A549 (cell line): ENCODE results near the gene SNAP91.

Source experiments
- CHD2 ChIP-seq: fragments of 150-350 bp; IDR thresholded peaks from 2 replicates; pipeline ENCODE4 v1.6.1; 2014; ENCODE audit warnings: low read length; ENCODE audit not compliant: partially characterized antibody
- CTCF ChIP-seq: fragments of >200 bp; sonication (Bioruptor Twin); formaldehyde crosslinking; IDR thresholded peaks from 3 replicates; pipeline ENCODE4 v1.5.1; 2016
- ELK1 ChIP-seq: fragments of 150-350 bp; IDR thresholded peaks from 2 replicates; pipeline ENCODE4 v1.6.1; 2014; ENCODE audit warnings: low read depth, mild to moderate bottlenecking, low read length
- EP300 ChIP-seq, 2 experiments: fragments of >200 bp; sonication (Bioruptor Twin); formaldehyde crosslinking; IDR thresholded peaks; 2 replicates in 1 of 2; 3 replicates in 1 of 2; pipeline ENCODE4 v1.6.1; 2016 to 2017
- KDM1A ChIP-seq: fragments of 200-600 bp; sonication (generic); IDR thresholded peaks from 2 replicates; pipeline ENCODE4 v1.6.1; 2016; ENCODE audit warnings: low read depth, mild to moderate bottlenecking
- MYC ChIP-seq: IDR thresholded peaks from 2 replicates; pipeline ENCODE4 v1.6.1; 2012; ENCODE audit warnings: mild to moderate bottlenecking, inconsistent platforms, low read length, improper control_type of control experiment, borderline replicate concordance
- PHF8 ChIP-seq: fragments of 200-600 bp; sonication (generic); IDR thresholded peaks from 2 replicates; pipeline ENCODE4 v1.6.1; 2016; ENCODE audit warnings: low read depth, mild to moderate bottlenecking, antibody characterized with exemption, moderate library complexity, borderline replicate concordance
- POLR2A ChIP-seq: IDR thresholded peaks from 2 replicates; pipeline ENCODE4 v1.6.1; 2012; ENCODE audit warnings: mild to moderate bottlenecking, low read length
- RCOR1 ChIP-seq: fragments of 150-350 bp; IDR thresholded peaks from 2 replicates; pipeline ENCODE4 v1.6.1; 2014; ENCODE audit warnings: antibody characterized with exemption, low read length, low read depth
- USF2 ChIP-seq: fragments of 450-650 bp; IDR thresholded peaks from 2 replicates; pipeline ENCODE4 v1.6.1; 2014; ENCODE audit warnings: antibody characterized with exemption

- TF ChIP-seq KDM1A: no peak
- TF ChIP-seq ELK1: no peak
- no peak for TF ChIP-seq POLR2A
- no peak for TF ChIP-seq CHD2
- TF ChIP-seq CTCF: no peak
- no peak for TF ChIP-seq EP300 (IDR thresholded peaks at IDR 0.05)
- TF ChIP-seq PHF8: no peak
- no peak for TF ChIP-seq USF2
- TF ChIP-seq MYC: no peak
- TF ChIP-seq RCOR1: no peak
Measured at GRCh38 chr6:83514466-83514865, 194.4 kb downstream of the SNAP91 start.
